BJ (cell line): Measurements from ENCODE around the gene SYTL1. TPM values are rescaled to one million over a fixed set of nuclear protein-coding genes. Genes with fewer than 3 reads are reported as not detected.

Experiments used
- CTCF ChIA-PET: fragments of 350-600 bp; formaldehyde crosslinking; extraction: SDS; loops from one replicate; lab custom pipeline; 2021; ENCODE audit warnings: antibody characterized with exemption, inconsistent platforms; lab: Yijun Ruan, JAX
- POLR2A ChIA-PET: fragments of 300-600 bp; sonication (Branson Sonifier 250); formaldehyde crosslinking; extraction: SDS; loops from one replicate; lab custom pipeline; 2021; ENCODE audit warnings: antibody characterized with exemption; lab: Charles Lee
- DNase-seq: peaks from one replicate; pipeline ENCODE4 v3.0.0-alpha.2; 2011; ENCODE audit warnings: low read depth
- H3K27me3 ChIP-seq: 2 replicates; pipeline ENCODE4 v1.6.0; 2011; ENCODE audit warnings: low read length; ENCODE audit not compliant: control insufficient read depth, insufficient read depth
- H3K36me3 ChIP-seq: 2 replicates; pipeline ENCODE4 v1.5.1; 2011; ENCODE audit warnings: low read length; ENCODE audit not compliant: control insufficient read depth, insufficient read depth
- H3K4me3 ChIP-seq: 2 replicates; pipeline ENCODE4 v1.5.1; 2011; ENCODE audit warnings: low read depth, mild to moderate bottlenecking, control low read depth, low read length
- polyA minus RNA-seq: library from RNA; depleted of rRNA, polyadenylated mRNA; stranded (reverse); fragments of >200 nt; gene quantifications from 2 replicates; pipeline ENCODE4 v1.2.3, GENCODE V29; 2011; rRNA and poly(A)+ RNA removed
- polyA plus RNA-seq: library from polyadenylated mRNA; depleted of rRNA; stranded (reverse); fragments of >200 nt; gene quantifications from 2 replicates; pipeline ENCODE4 v1.2.3, GENCODE V29; 2011; rRNA removed
- TF ChIP-seq, protein P1 (sequence below): IDR thresholded peaks from 2 replicates; pipeline ENCODE4 v1.5.1; 2011; ENCODE audit warnings: low read depth, mild to moderate bottlenecking, control low read depth, inconsistent platforms, low read length, moderate library complexity; ENCODE audit not compliant: insufficient read depth

The SYTL1 gene, protein sequence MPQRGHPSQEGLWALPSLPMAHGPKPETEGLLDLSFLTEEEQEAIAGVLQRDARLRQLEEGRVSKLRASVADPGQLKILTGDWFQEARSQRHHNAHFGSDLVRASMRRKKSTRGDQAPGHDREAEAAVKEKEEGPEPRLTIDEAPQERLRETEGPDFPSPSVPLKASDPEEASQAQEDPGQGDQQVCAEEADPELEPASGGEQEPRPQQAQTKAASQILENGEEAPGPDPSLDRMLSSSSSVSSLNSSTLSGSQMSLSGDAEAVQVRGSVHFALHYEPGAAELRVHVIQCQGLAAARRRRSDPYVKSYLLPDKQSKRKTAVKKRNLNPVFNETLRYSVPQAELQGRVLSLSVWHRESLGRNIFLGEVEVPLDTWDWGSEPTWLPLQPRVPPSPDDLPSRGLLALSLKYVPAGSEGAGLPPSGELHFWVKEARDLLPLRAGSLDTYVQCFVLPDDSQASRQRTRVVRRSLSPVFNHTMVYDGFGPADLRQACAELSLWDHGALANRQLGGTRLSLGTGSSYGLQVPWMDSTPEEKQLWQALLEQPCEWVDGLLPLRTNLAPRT
- 0.20 and 0.23 TPM in 2 replicates for polyA plus RNA-seq
- polyA minus RNA-seq, result 0.10 TPM in 1 of 2 replicates, not detected in the other

DNA sequence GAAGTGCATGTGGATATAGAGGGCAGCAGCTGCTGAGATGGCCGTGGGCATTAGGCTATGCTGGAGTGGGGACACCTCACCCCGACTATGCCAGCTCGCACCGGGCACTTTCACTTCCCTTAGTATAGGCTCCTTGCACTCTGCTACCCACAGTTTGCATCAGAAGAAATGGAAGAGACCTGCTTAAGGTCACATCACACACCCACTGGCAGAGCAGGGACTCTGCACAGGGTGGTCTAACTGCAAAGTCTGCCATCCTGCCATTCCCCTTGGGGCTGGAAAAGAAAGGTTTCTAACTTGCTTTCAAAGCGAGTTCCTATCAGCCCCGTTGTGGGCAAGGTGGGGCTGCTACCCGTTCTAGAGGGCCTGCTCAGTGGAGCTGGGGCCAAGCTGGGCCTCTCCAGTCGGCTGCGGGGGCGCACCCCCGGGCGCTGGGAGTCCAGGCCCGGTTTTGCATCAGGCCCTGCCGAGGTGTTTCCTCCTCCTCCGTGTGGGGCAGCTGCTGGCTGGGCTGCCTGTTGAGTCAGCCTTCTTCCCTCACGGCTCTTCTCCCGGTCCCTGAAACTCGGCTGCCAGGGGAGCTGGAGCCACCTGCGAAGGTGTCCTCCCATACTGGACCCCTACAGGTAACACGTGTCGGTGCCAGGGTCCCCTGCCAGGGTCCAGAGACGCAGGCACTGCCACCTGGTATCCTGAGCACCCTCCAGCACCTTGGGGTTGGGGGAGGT lies at the start of gene SYTL1:
SYTL1 (plus strand) TSS at position 498 of the 728 bp plus-strand sequence. CDS start 3,313 bp downstream, outside the sequence.
- ChIA-PET POLR2A (no interaction called here), CTCF (interaction anchor here (0.6 to 7.1 kb wide), 12 partner anchors 9 to 296 kb away, joined by 3 to 54 read pairs (median 4); partner anchors contain the start of gene MAP3K6)
- H3K4me3 ChIP-seq, result no peak within 1 kb of the TSS
- no peak for DNase-seq
- H3K27me3 ChIP-seq, result no peaks in the 10 kb centered on the region
- peaks cover 2% of the 10 kb centered on the region; the same call in 1 of the 2 replicates for H3K36me3 ChIP-seq
- TF ChIP-seq, protein P1, sequence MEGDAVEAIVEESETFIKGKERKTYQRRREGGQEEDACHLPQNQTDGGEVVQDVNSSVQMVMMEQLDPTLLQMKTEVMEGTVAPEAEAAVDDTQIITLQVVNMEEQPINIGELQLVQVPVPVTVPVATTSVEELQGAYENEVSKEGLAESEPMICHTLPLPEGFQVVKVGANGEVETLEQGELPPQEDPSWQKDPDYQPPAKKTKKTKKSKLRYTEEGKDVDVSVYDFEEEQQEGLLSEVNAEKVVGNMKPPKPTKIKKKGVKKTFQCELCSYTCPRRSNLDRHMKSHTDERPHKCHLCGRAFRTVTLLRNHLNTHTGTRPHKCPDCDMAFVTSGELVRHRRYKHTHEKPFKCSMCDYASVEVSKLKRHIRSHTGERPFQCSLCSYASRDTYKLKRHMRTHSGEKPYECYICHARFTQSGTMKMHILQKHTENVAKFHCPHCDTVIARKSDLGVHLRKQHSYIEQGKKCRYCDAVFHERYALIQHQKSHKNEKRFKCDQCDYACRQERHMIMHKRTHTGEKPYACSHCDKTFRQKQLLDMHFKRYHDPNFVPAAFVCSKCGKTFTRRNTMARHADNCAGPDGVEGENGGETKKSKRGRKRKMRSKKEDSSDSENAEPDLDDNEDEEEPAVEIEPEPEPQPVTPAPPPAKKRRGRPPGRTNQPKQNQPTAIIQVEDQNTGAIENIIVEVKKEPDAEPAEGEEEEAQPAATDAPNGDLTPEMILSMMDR, result no peak

DNA sequence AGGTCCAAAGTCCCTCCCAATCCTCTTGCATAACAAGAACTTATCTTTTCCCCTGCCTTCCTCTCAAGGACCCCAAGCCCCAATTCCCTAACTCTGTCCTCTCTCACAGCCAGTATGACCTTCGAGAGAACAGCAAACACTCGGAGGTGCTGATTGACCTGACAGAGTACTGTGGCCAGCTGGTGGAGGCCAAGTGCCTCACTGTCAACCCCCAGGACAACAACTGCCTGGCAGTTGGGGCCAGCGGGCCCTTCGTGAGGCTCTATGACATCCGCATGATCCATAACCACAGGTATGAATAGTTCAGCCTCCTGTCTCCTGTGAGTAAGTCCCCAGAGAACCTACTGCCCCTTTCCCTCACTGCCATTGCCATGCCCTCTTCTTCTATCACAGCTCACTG lies 49.7 kb upstream of the SYTL1 start:
- Histone ChIP-seq H3K4me3 (no peak overlapping the region), H3K36me3 (peaks cover 9% of the 10 kb centered on the region), H3K27me3 (no peaks in the 10 kb centered on the region)
- ChIA-PET CTCF (interaction anchor here (13.7 to 18.3 kb wide), 2 partner anchors 106 to 191 kb away, joined by 147 to 353 read pairs; no protein-coding TSS in a partner anchor), POLR2A (no interaction called here)
- no peak for DNase-seq
- TF ChIP-seq, protein P1, result no peak

DNA sequence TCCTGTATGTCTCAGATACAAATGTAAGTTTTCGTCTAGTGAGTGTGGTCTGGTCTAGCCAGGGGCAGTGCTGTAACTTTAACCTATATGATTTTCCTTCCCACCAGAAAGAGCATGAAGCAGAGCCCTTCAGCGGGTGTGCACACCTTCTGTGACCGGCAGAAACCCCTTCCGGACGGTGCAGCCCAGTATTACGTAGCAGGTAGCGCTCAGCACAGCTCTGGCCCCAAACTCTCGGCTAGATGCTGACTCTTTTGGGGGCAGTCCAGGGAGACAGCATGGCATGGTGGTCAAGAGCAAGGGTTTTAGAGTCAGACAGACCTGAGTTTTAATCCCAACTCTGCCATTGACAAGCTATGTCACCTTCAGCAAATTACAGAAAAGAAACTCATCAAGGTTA lies 47.9 kb upstream of the SYTL1 start:
- H3K27me3 ChIP-seq, result no peaks in the 10 kb centered on the region
- TF ChIP-seq, protein P1, result no peak
- DNase-seq, result no peak
- ChIA-PET CTCF (interaction anchor here (0.8 to 18.3 kb wide), 12 partner anchors 9 to 312 kb away, joined by 3 to 353 read pairs (median 6); partner anchors contain the start of genes AHDC1 and MAP3K6), POLR2A (no interaction called here)
- peaks cover 10% of the 10 kb centered on the region for H3K36me3 ChIP-seq
- H3K4me3 ChIP-seq, result no peak overlapping the region

DNA sequence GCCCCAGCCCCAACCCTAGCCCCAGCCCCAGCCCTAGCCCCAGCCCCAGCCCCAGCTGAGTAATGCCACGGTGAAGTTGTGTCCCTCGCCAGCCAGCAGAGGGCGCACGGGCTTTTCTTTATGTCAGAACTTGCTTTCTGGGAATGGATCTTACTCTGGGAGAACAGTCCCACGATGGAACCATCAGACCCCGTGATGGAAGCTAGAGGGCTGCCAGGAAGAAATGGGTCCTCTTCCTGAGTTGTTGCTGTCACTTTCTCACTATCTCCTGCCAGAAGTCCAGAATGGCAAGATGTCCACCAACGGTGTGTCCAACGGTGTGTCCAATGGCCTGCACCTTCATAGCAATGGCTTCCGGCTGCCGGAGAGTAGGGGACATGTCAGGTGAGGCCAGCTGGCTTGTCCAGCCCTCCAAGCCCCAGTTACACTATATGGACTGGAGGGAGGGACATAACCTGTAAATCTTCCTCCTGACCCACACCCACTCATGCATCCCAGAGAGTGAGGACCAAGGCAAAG lies 45.0 kb upstream of the SYTL1 start:
- no peak for DNase-seq
- H3K36me3 ChIP-seq, result peaks cover 14% of the 10 kb centered on the region
- TF ChIP-seq, protein P1, result peak; percentile 82
- H3K4me3 ChIP-seq, result no peak overlapping the region
- CTCF ChIA-PET, result interaction anchor here (0.6 to 18.3 kb wide), 50 partner anchors 9 to 492 kb away, joined by 3 to 353 read pairs (median 4); partner anchors contain the start of genes AHDC1, CD164L2, GPR3 and MAP3K6
- H3K27me3 ChIP-seq, result no peaks in the 10 kb centered on the region
- POLR2A ChIA-PET, result interaction anchor here (0.5 kb wide), 1 partner anchor 103 kb away, joined by 4 read pairs; no protein-coding TSS in a partner anchor
